CD4-positive, alpha-beta T cell treated with Interleukin-15 for 1 hour (primary cell): ENCODE data around the gene USB1.
"Not testable (repeated sequence)": the region's sequence is repeated elsewhere in the genome, so short reads cannot be mapped to it uniquely, and the experiment has no call there.

ENCODE experiments used
- DNase-seq: peaks from one replicate; pipeline ENCODE4 v3.0.0-alpha.2; 2020

The USB1 gene

DNA sequence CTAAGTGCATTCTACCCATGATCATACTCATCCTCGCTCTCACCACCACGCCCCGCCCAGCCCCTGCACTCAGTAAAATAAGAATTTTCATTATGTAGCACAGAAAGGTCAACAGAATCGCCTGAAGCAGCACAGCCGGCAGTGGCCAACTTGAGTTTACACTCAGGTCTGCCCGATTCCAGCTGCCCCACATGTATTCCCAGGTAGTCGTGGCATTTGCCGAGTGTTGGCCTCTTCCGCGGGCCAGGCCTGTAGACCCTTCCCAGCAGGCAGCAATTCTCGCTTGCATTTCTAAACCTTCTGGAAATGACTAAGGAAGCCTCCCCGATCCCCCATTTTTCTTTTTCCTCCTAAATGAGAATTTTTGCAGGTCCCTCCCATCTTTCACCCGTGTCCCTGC, 30.9 kb upstream of the USB1 start:
- DNase-seq: no peak

GRCh38 chr16:57970970-57971369, 30.2 kb upstream of the USB1 start, which contains the start of gene CNGB1:
Gene CNGB1, minus strand, starts transcription at chr16:57971128. Its CDS starts 3,842 bp downstream, at chr16:57967286.
- no peak for DNase-seq

DNA sequence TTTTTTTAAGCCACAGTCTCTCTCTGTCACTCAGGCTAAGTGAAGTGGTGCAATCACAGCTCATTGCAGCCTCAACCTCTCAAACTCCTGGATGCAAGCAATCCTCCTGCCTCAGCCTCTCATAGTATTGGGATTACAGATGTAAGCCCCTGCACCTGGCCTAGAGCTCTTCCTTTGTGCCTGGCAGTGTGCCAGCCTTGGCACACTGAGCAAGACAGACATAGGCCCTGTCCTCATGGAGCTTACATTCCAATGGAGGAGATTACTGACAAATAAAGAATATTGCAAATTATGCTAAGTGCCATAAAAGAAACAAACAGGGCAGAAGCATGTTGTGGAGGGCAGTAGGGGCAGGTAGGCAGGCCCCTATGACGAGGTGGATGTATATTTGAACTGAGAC, 29.4 kb upstream of the USB1 start:
- DNase-seq: no peak

DNA sequence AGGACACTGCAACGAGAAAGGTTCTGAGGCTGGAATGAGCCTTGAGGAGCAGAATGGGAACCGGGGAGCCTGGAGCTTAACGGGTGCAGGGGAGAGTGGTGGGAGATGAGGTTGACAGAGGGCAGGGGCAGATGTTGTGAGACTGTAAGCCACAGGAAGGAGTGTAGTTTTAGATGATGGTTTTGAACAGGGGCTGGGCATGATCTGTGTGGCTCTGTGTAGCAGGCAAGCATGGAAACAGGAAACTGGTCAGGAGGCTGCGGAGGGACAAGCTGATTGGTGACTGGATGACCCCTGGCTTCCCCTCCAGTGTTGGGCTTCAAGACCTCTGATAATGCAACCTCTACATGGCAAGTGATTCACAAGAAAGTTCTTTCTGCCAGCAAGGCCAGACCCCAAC, 28.9 kb upstream of the USB1 start:
- DNase-seq: no peak

DNA sequence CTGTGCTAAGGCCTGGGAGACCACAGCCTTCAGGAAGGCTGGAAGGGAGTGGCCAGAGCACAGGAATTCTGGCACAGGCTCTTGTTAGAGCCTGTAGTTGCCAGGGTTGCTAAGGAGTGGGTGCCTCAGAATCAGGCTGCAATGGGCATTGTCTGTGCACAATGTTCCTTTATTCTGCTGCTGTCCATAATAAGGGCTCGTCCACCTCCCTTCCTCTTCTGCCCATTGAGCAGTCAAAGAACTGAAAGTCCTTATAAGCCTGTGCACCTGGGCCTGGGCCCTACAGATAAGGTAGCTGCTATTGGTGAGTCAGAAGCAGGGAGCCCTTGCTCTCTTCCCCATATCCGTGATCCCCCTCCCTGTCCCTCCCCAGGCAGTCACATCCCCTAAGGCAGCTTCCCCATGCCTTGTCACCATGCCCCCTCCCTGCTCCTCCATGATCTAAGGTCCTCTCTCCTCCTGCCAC, 24.8 kb upstream of the USB1 start:
- no peak for DNase-seq

- no peak for DNase-seq
Measured at GRCh38 chr16:57977418-57978069, 23.7 kb upstream of the USB1 start.

DNA sequence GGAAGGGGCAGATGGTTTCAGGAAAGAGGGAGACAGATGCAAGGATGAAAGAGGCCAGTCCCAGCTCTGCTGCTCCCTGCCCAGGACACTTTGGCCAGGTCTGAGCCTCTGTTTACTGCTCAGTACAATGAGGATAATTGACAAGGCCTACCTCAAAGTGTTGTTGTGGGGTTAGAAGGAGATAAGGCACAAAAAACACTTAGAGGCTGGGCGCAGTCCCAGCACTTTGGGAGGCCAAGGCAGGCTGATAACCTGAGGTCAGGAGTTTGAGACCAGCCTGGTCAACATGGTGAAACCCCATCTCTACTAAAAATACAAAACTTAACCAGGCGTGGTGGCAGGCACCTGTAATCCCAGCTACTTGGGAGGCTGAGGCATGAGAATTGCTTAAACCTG, 23.1 kb upstream of the USB1 start:
- DNase-seq: not testable (repeated sequence)

DNA sequence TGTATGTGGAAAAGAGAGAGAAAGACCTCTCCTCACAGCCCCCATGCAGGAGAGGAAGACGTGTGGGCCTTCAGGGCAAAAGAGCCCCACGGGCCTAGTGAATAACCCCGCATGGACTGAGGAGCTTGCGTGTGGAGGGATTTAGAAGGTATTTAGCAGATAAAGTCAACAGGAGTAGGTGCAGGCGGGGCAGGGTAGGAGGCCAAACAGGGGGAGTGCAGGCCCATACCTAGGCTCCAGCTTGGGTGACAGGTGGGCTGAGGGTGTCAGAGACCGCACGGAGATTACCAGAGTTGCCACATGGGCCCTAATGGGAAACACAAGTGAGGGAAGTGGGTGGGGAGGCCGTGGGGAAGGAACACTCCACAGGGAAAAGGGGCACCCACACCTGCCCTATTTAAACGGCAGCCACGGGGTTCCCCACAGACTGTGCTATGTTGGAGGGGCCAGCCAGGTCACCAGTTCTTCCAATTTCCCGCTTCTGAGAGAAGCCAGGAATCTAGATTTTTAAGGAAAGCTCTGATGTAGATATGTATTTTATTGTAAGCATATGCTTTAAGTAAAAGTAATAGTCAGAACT, 22.1 kb upstream of the USB1 start:
- DNase-seq: no peak

DNA sequence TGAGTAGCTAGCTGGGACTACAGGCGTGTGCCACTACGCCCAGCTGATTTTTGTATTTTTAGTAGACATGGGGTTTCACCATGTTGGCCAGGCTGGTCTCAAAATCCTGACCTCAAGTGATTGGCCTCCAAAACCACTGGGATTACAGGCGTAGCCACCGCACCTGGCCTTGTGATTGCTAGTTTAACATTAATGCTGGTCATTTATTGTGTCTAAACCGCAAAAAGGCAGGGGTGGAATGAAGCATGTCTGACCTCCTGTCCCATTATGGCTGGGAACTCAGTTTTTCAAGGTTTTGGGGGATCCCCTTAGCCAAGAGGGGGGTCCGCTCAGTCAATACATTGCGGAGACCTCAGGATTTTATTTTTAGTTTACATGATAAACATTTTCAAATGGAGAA, 19.6 kb upstream of the USB1 start:
- no peak for DNase-seq

DNA sequence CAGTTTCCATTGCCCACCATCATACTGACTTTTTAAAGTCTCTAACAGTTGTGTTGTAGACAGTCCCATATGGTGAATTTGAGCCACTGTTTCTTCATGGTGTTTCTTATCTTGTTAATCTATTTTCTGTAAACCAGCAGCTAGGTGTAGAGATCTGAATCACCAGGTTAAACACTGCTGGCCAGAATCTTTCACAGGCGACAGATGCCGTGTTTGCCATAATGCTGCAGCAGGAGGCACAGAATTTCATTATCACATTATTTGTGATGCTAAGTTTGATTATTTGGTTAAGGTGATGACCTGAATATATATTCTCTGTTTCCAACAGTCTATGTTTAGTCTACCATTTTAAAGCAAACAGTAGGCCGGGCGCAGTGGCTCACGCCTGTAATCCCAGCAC, 18.8 kb upstream of the USB1 start:
- no peak for DNase-seq

DNA sequence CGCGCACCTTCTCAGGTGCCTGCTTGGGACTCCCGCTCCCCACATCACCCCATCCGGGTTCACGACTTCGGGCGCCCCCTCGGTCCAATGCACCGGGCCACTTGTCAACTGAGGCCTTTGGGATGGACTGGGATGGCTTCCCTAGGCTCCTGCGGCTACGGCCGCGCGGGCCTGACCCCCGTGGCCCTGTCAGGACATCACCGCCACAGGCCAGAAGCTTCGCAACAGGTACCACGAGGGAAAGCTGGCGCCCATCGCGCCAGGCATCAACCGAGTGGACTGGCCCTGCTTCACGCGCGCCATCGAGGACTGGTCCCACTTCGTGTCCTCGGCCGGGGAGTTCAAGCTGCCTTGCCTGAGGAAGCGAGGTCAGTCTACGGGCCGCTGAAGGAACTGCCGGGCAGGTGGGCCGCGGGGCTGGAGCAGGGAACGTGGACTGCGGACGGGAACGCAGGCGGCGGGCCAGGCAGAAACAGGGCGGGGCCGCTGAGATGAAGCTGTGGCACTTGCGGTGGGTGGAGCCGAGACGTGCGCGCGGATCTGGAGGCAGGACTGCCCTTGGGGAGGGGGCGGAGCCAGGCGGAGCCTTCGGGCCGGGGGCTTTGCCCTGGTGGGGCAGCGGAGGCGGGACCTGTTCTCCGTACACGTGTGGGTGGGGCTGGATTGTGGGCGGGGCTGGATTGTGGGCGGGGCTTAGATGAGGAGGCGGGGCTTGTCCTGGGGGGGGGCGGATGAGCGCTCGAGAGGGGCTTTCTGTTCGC, 16.6 kb upstream of the USB1 start:
- peak; percentile 95 for DNase-seq

- DNase-seq: no peak
Measured at GRCh38 chr16:57985204-57986181, 15.7 kb upstream of the USB1 start.

- DNase-seq: no peak
Measured at GRCh38 chr16:57986196-57986595, 15.0 kb upstream of the USB1 start.

GRCh38 chr16:57987441-57988177, 13.6 kb upstream of the USB1 start:
- no peak for DNase-seq

- DNase-seq: no peak
Measured at GRCh38 chr16:57988929-57989328, 12.3 kb upstream of the USB1 start.

GRCh38 chr16:57991551-57992059, 9.6 kb upstream of the USB1 start:
- no peak for DNase-seq

- no peak for DNase-seq
Measured at GRCh38 chr16:57992084-57992483, 9.1 kb upstream of the USB1 start.

DNA sequence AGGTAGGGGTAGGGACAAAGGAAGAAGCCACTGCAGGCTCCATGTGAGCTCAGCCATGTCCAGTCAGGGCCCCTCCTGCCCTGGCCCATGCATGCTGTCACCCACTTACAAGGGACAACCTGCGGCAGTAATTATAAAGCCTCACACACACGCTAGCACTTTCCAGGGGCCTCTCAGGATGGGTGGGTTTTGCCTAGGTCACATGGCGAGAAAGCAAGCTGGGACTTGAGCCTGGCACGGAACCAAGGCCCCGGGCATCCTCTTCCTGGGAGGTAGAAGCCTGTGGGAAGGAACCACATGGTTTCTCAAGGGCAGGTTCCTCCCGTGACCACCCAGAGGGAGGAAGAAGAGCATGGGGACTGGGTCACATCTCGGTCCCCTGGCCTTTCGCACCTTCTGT, 7.8 kb upstream of the USB1 start:
- no peak for DNase-seq

- no peak for DNase-seq
Measured at GRCh38 chr16:57993897-57994296, 7.3 kb upstream of the USB1 start.

DNA sequence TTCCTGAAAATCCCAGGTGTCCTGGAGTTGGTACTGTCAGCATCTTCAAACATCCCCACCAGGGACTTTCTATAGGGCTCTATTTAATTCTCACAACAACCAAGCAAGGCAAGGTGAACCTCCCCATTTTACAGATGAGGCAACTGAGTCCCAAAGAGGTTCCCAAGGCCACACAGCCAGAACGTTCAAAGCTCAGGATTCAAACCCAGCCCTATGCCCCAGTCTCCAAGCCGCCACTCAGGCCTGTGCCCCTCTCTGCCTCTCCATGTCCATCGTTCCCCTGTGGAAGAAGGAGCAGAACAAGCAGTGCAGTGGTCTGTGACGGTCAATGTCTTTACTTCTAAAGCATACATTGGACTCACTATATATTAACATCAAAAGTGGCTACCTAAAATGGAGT, 6.8 kb upstream of the USB1 start:
- no peak for DNase-seq

DNA sequence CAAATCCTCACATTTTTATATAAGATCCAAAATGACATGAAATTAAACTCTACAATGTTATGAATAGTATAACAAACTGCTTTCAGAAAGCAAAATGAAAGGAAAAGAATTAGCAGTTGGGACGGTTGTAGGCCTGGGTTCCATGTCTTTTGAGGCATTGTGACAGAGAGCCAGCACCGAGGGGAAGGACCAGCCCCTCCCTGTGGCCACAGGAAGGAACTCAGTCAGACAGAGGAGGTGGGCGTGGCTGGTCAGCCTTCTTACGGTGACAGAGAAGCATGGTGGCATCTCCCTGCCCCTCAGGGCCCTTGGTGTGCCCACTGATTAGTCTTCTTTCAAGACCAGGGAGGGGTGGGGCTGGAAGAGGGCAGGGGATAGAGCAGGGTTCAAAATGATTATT, 6.4 kb upstream of the USB1 start:
- peak; percentile 65 for DNase-seq
